K562 (cell line): Measurements from ENCODE around the gene FIG4. TPM values are rescaled to one million over a fixed set of nuclear protein-coding genes. Genes with fewer than 3 reads are reported as not detected.

ENCODE experiments used
- ATAC-seq: fragments of 200-7000 bp; cut with Tn5 transposase; 3 replicates; pipeline ENCODE4 v1.9.1; 2020; ENCODE audit warnings: moderate library complexity
- BruUV-seq: library from RNA; stranded (reverse); fragments of 400-500 nt; replicated peaks from 2 replicates; lab custom pipeline; 2021; lab: Mats Ljungman, UMichigan
- CTCF ChIA-PET: fragments of 300-600 bp; formaldehyde crosslinking; extraction: SDS; loops from one replicate; lab custom pipeline; 2021; ENCODE audit warnings: low intra/inter-chr PET ratio; lab: Yijun Ruan, JAX
- POLR2A ChIA-PET: fragments of 300-600, 350-650 bp; sonication (Branson Sonifier 250); formaldehyde crosslinking; extraction: SDS; loops from one replicate; lab custom pipeline; 2021; ENCODE audit warnings: antibody characterized with exemption, inconsistent platforms; lab: Yijun Ruan, JAX
- DNase-seq, 4 experiments: peaks; one replicate each; pipeline versions ENCODE4 v3.0.0 to v3.0.0-alpha.2; 2011 to 2018; ENCODE audit warnings: low spot score in 3 of 4, mixed read lengths in 3 of 4; ENCODE audit errors: extremely low read depth in 1 of 4
- FAIRE-seq: peaks from 2 replicates; lab custom pipeline; 2011; peaks lifted over from hg19 to GRCh38; lab: Jason Lieb, UNC
- H2AFZ ChIP-seq: 2 replicates; pipeline ENCODE4 v1.6.0; 2011; ENCODE audit warnings: low read depth, low read length, control low read depth, inconsistent platforms
- H3K27ac ChIP-seq: fragments of 200-600 bp; 3 replicates; pipeline ENCODE4 v1.8.0; 2011; ENCODE audit warnings: low read depth, mild to moderate bottlenecking, control low read depth, inconsistent platforms, low read length, moderate library complexity, mixed read lengths; ENCODE audit errors: extremely low read depth
- H3K27me3 ChIP-seq, 2 experiments: fragments of 300-600 bp in 1 of 2; 2 replicates in 1 of 2; 3 replicates in 1 of 2; pipeline versions ENCODE4 v1.6.0 to v1.8.0; 2011; ENCODE audit warnings: inconsistent platforms in 2 of 2, low read length in 2 of 2, mild to moderate bottlenecking in 1 of 2, mixed read lengths in 1 of 2, moderate library complexity in 1 of 2; ENCODE audit not compliant: control insufficient read depth in 2 of 2, insufficient read depth in 2 of 2
- H3K36me3 ChIP-seq: fragments of 300-600 bp; 3 replicates; pipeline ENCODE4 v1.8.0; 2011; ENCODE audit warnings: mild to moderate bottlenecking, low read length, inconsistent platforms; ENCODE audit not compliant: control insufficient read depth, insufficient read depth
- H3K4me1 ChIP-seq, 2 experiments: fragments of 200-600 bp in 1 of 2; replicated peaks in 1 of 2; 2 replicates in 1 of 2; 3 replicates in 1 of 2; pipeline versions ENCODE4 v1.5.1 to v1.8.0; 2011; ENCODE audit warnings: inconsistent platforms in 2 of 2, low read length in 2 of 2, mild to moderate bottlenecking in 1 of 2, mixed read lengths in 1 of 2, moderate library complexity in 1 of 2; ENCODE audit not compliant: control insufficient read depth in 2 of 2, insufficient read depth in 2 of 2
- H3K4me2 ChIP-seq: 2 replicates; pipeline ENCODE4 v1.6.1; 2011; ENCODE audit warnings: low read length, control low read depth, inconsistent platforms, mixed read lengths; ENCODE audit not compliant: insufficient read depth
- H3K4me3 ChIP-seq: fragments of 200-600 bp; sonication (generic), shearing (Covaris generic); 2 replicates; pipeline ENCODE4 v1.5.1; 2016; ENCODE audit warnings: control low read depth, inconsistent platforms
- H3K79me2 ChIP-seq: fragments of 200-600 bp; 3 replicates; pipeline ENCODE4 v1.8.0; 2011; ENCODE audit warnings: low read length, inconsistent platforms; ENCODE audit not compliant: control insufficient read depth, insufficient read depth
- H3K9ac ChIP-seq, 2 experiments: 2 replicates each; pipeline versions ENCODE4 v1.6.0 to v1.6.1; 2011; ENCODE audit warnings: low read depth in 2 of 2, low read length in 2 of 2, control low read depth in 1 of 2, inconsistent platforms in 1 of 2, mild to moderate bottlenecking in 1 of 2, mixed read lengths in 1 of 2; ENCODE audit not compliant: insufficient read depth in 1 of 2
- H3K9me1 ChIP-seq: one replicate; pipeline ENCODE4 v1.6.0; 2011; ENCODE audit warnings: inconsistent platforms, mild to moderate bottlenecking, low read length, moderate library complexity; ENCODE audit not compliant: control insufficient read depth, insufficient read depth
- H3K9me3 ChIP-seq: replicated peaks from 2 replicates; pipeline ENCODE4 v1.5.1; 2011; ENCODE audit warnings: low read depth, low read length, inconsistent platforms; ENCODE audit not compliant: control insufficient read depth, insufficient read depth
- H4K20me1 ChIP-seq: replicated peaks from 2 replicates; pipeline ENCODE4 v1.6.1; 2011; ENCODE audit warnings: low read length, inconsistent platforms, mixed read lengths; ENCODE audit not compliant: control insufficient read depth, insufficient read depth
- BDP1 ChIP-seq: IDR thresholded peaks from 3 replicates; pipeline ENCODE4 v1.6.1; 2011; ENCODE audit not compliant: insufficient read length, insufficient read depth
- E2F4 ChIP-seq: sonication (generic); formaldehyde crosslinking; IDR thresholded peaks from 2 replicates; pipeline ENCODE4 v1.8.0; 2022; ENCODE audit warnings: mild to moderate bottlenecking, low read depth, missing genetic modification reagents
- SAFB2 ChIP-seq: fragments of 200-400 bp; formaldehyde crosslinking; IDR thresholded peaks from 2 replicates; pipeline ENCODE4 v1.6.1; 2018; ENCODE audit warnings: borderline replicate concordance, low read length, low read depth, moderate library complexity; ENCODE audit not compliant: severe bottlenecking
- SAP30 ChIP-seq: fragments of 200-600 bp; sonication (generic); IDR thresholded peaks from 2 replicates; pipeline ENCODE4 v1.6.1; 2012; ENCODE audit warnings: borderline replicate concordance, low read depth, mild to moderate bottlenecking, moderate library complexity, low read length, control low read depth, inconsistent platforms; ENCODE audit not compliant: insufficient read depth, poor library complexity, severe bottlenecking
- ZNF121 ChIP-seq: sonication (generic); formaldehyde crosslinking; conservative IDR thresholded peaks from 2 replicates; pipeline ENCODE4 v1.8.0; 2022; ENCODE audit warnings: missing genetic modification reagents
- ZNF282 ChIP-seq: sonication (generic); formaldehyde crosslinking; IDR thresholded peaks from 2 replicates; pipeline ENCODE4 v1.8.1; 2023; ENCODE audit warnings: missing genetic modification reagents
- in situ Hi-C: fragments of 300-500 bp; cut with MboI; formaldehyde crosslinking; loops from 4 replicates; pipeline ENCODE4 v1.15.0; 2018; ENCODE audit warnings: inconsistent platforms, mixed read lengths
- intact Hi-C: fragments of 100-400 bp; cut with micrococcal nuclease; formaldehyde crosslinking; loops from 2 replicates; pipeline ENCODE4 v1.14.2; 2022
- polyA plus RNA-seq, 8 experiments: library from polyadenylated mRNA; depleted of rRNA in 4 of 8; stranded (reverse) in 5 of 8; unstranded in 3 of 8; fragments of >200 nt; fragmentation: Nextera tagmentation in 2 of 8; fragmentation: Illumina TruSeq in 1 of 8; extraction: Ambion mirVana in 2 of 8; extraction: Trizol in 1 of 8; gene quantifications; 2 replicates each; pipeline versions ENCODE4 v1.2.1 to v1.2.3, GENCODE V29; 2011 to 2014; ENCODE audit warnings: inconsistent platforms in 1 of 8, missing spikeins in 1 of 8
- total RNA-seq, 7 experiments: library from RNA; depleted of rRNA in 6 of 7; stranded (reverse); fragments of >200 nt in 6 of 7; fragmentation: Illumina TruSeq in 2 of 7; extraction: Trizol in 2 of 7; gene quantifications; 2 replicates each; pipeline versions ENCODE4 v1.2.1 to v1.2.3, GENCODE V29; 2011 to 2021; ENCODE audit warnings: low replicate concordance in 1 of 7

FIG4 gene
- total and polyA plus RNA-seq, 9 of the 15 experiments (the other 6 are each of a cell fraction or from before 2014, with no cell fraction given) = 1.5 to 6.8 (median 4.3) TPM

GRCh38 chr6:109693111-109693510, 2.0 kb downstream of the FIG4 start:
- ATAC-seq (no peak), FAIRE-seq (no peak), DNase-seq (no peak)
- BruUV-seq = no TSS peak
- Histone ChIP-seq H4K20me1 (no peaks in the 10 kb centered on the region), H2AFZ (no peak overlapping the region), H3K4me2 (no peak overlapping the region), H3K4me1 (peaks cover 0 to 12% of the 10 kb centered on the region in 2 experiments; a peak in 2 of 5 replicates), H3K27me3 (peaks cover 2 to 4% of the 10 kb centered on the region in 2 experiments; a peak in 2 of 5 replicates), H3K79me2 (no peaks in the 10 kb centered on the region), H3K9ac (no peak overlapping the region), H3K9me1 (no peaks in the 10 kb centered on the region), H3K4me3 (no peak overlapping the region), H3K27ac (no peak overlapping the region), H3K9me3 (no peaks in the 10 kb centered on the region), H3K36me3 (no peaks in the 10 kb centered on the region)
- in situ Hi-C loops (no loop called here), intact Hi-C loops (loop anchor here (5.0 to 10.0 kb wide), 2 partner anchors 166 to 508 kb away; no protein-coding TSS in a partner anchor)
- no peak for TF ChIP-seq ZNF282 (CRISPR knock-in tag)
- TF ChIP-seq SAFB2 = no peak
- TF ChIP-seq E2F4 = no peak
- TF ChIP-seq BDP1 = no peak
- no peak for TF ChIP-seq ZNF121 (CRISPR knock-in tag)
- TF ChIP-seq SAP30 = no peak
- CTCF ChIA-PET = no interaction called here
- POLR2A ChIA-PET = interaction anchor here (0.8 kb wide), 1 partner anchor 19 kb away, joined by 3 read pairs; no protein-coding TSS in a partner anchor
